Loucy (cell line): Measurements from ENCODE around the gene IGSF11.

Experiments
- H2AFZ ChIP-seq: fragments of 200-600 bp; sonication (generic); 2 replicates; pipeline ENCODE4 v1.6.0; 2016; ENCODE audit warnings: antibody characterized with exemption, mild to moderate bottlenecking, low read length, moderate library complexity
- H3F3A ChIP-seq: fragments of 200-600 bp; 2 replicates; pipeline ENCODE4 v1.6.0; 2016; ENCODE audit warnings: antibody characterized with exemption, low read depth, mild to moderate bottlenecking
- H3K27me3 ChIP-seq: fragments of 200-600 bp; sonication (generic); 2 replicates; pipeline ENCODE4 v1.6.1; 2014; ENCODE audit warnings: low read length, mild to moderate bottlenecking; ENCODE audit not compliant: insufficient read depth, poor library complexity, severe bottlenecking
- H3K36me3 ChIP-seq: fragments of 200-600 bp; sonication (generic); 2 replicates; pipeline ENCODE4 v1.6.1; 2016; ENCODE audit warnings: low read length; ENCODE audit not compliant: insufficient read depth
- H3K4me1 ChIP-seq: fragments of 200-600 bp; sonication (generic); 2 replicates; pipeline ENCODE4 v1.5.1; 2014; ENCODE audit warnings: low read length, mild to moderate bottlenecking; ENCODE audit not compliant: insufficient read depth, poor library complexity, severe bottlenecking
- H3K4me2 ChIP-seq: fragments of 200-600 bp; sonication (generic); 2 replicates; pipeline ENCODE4 v1.6.0; 2014; ENCODE audit warnings: antibody characterized with exemption, low read length, low read depth, mild to moderate bottlenecking; ENCODE audit not compliant: poor library complexity, severe bottlenecking
- H3K4me3 ChIP-seq: fragments of 200-600 bp; sonication (generic); 2 replicates; pipeline ENCODE4 v1.5.1; 2014; ENCODE audit warnings: low read length, mild to moderate bottlenecking, mixed read lengths; ENCODE audit not compliant: poor library complexity, severe bottlenecking
- H3K79me2 ChIP-seq: fragments of 200-600 bp; sonication (generic); 2 replicates; pipeline ENCODE4 v1.6.1; 2014; ENCODE audit warnings: low read length; ENCODE audit not compliant: insufficient read depth
- H3K9ac ChIP-seq: fragments of 200-600 bp; sonication (generic); 2 replicates; pipeline ENCODE4 v1.6.0; 2014; ENCODE audit warnings: mild to moderate bottlenecking, low read depth, low read length, moderate library complexity; ENCODE audit not compliant: poor library complexity, severe bottlenecking
- H3K9me2 ChIP-seq: fragments of 200-600 bp; sonication (generic); replicated peaks from 2 replicates; pipeline ENCODE4 v1.6.1; 2016; ENCODE audit warnings: low read depth, low read length, mixed read lengths
- H3K9me3 ChIP-seq: fragments of 200-600 bp; sonication (generic); 2 replicates; pipeline ENCODE4 v1.6.1; 2014; ENCODE audit warnings: mild to moderate bottlenecking, antibody characterized with exemption, low read length, low read depth; ENCODE audit not compliant: insufficient read depth
- H4K20me1 ChIP-seq: fragments of 200-600 bp; sonication (generic); 2 replicates; pipeline ENCODE4 v1.6.0; 2014; ENCODE audit warnings: antibody characterized with exemption, low read length, mild to moderate bottlenecking; ENCODE audit not compliant: insufficient read depth, poor library complexity, severe bottlenecking
- EZH2phosphoT487 ChIP-seq: fragments of 200-600 bp; IDR thresholded peaks from 2 replicates; pipeline ENCODE4 v1.6.1; 2018; ENCODE audit warnings: antibody characterized with exemption, mild to moderate bottlenecking, moderate library complexity, borderline replicate concordance
- TF ChIP-seq, protein P1 (sequence below): fragments of 200-600 bp; sonication (generic); conservative IDR thresholded peaks from 2 replicates; pipeline ENCODE4 v1.5.1; 2014; ENCODE audit warnings: mild to moderate bottlenecking, antibody characterized with exemption, low read length

The IGSF11 gene

GRCh38 chr3:118966700-118967099, 67.9 kb downstream of the IGSF11 start:
- no peak overlapping the region for H3K4me3 ChIP-seq
- no peak overlapping the region for H2AFZ ChIP-seq
- no peaks in the 10 kb centered on the region for H3K4me1 ChIP-seq
- H4K20me1 ChIP-seq, result no peaks in the 10 kb centered on the region
- no peaks in the 10 kb centered on the region for H3K27me3 ChIP-seq
- no peak overlapping the region for H3K4me2 ChIP-seq
- TF ChIP-seq, protein P1, sequence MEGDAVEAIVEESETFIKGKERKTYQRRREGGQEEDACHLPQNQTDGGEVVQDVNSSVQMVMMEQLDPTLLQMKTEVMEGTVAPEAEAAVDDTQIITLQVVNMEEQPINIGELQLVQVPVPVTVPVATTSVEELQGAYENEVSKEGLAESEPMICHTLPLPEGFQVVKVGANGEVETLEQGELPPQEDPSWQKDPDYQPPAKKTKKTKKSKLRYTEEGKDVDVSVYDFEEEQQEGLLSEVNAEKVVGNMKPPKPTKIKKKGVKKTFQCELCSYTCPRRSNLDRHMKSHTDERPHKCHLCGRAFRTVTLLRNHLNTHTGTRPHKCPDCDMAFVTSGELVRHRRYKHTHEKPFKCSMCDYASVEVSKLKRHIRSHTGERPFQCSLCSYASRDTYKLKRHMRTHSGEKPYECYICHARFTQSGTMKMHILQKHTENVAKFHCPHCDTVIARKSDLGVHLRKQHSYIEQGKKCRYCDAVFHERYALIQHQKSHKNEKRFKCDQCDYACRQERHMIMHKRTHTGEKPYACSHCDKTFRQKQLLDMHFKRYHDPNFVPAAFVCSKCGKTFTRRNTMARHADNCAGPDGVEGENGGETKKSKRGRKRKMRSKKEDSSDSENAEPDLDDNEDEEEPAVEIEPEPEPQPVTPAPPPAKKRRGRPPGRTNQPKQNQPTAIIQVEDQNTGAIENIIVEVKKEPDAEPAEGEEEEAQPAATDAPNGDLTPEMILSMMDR, result no peak
- no peak for TF ChIP-seq EZH2phosphoT487
- no peaks in the 10 kb centered on the region for H3K9me2 ChIP-seq
- H3K79me2 ChIP-seq, result no peaks in the 10 kb centered on the region
- H3K36me3 ChIP-seq, result no peaks in the 10 kb centered on the region
- H3K9me3 ChIP-seq, result no peaks in the 10 kb centered on the region
- H3K9ac ChIP-seq, result no peak overlapping the region
- no peaks in the 10 kb centered on the region for H3F3A ChIP-seq

DNA sequence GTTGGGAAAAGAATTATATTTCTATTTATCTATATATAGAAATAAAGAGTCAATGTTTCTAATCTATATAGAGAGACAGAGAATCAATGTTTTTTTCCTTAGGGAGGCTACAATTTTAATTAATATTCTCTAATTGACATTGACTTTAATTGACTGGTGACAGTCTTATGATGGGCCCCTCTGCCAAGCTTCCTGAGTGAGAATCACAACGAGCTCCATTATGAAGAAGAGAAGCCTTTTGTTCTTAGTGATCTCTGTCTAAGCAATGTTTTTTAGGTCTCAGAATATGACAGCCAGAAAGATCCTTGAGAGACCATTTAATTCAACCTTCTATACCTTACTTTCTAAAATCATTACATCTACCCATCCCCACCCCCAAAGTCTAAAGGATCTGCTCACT, 70.9 kb downstream of the IGSF11 start:
- no peak overlapping the region for H3K4me2 ChIP-seq
- H3K4me1 ChIP-seq, result no peaks in the 10 kb centered on the region
- no peak overlapping the region for H2AFZ ChIP-seq
- H3K36me3 ChIP-seq, result no peaks in the 10 kb centered on the region
- no peak for TF ChIP-seq EZH2phosphoT487
- TF ChIP-seq, protein P1, result no peak
- H3K9me2 ChIP-seq, result no peaks in the 10 kb centered on the region
- H3K9ac ChIP-seq, result no peak overlapping the region
- H4K20me1 ChIP-seq, result no peaks in the 10 kb centered on the region
- no peaks in the 10 kb centered on the region for H3K27me3 ChIP-seq
- H3F3A ChIP-seq, result no peaks in the 10 kb centered on the region
- H3K9me3 ChIP-seq, result no peaks in the 10 kb centered on the region
- no peak overlapping the region for H3K4me3 ChIP-seq
- H3K79me2 ChIP-seq, result no peaks in the 10 kb centered on the region

- Histone ChIP-seq H3K9me2 (no peaks in the 10 kb centered on the region), H3K9me3 (no peaks in the 10 kb centered on the region), H3F3A (no peaks in the 10 kb centered on the region), H3K4me1 (no peaks in the 10 kb centered on the region), H2AFZ (no peak overlapping the region), H3K36me3 (no peaks in the 10 kb centered on the region), H4K20me1 (no peaks in the 10 kb centered on the region), H3K4me2 (no peak overlapping the region), H3K4me3 (no peak overlapping the region), H3K9ac (no peak overlapping the region), H3K79me2 (no peaks in the 10 kb centered on the region), H3K27me3 (no peaks in the 10 kb centered on the region)
- no peak for TF ChIP-seq EZH2phosphoT487
- TF ChIP-seq, protein P1, result no peak
Observed at GRCh38 chr3:118960876-118961450, 73.7 kb downstream of the IGSF11 start.
